Kidney tubule cell (primary cell): ENCODE measurements around the gene LIMA1.
"Not testable (repeated sequence)": the region's sequence is repeated elsewhere in the genome, so short reads cannot be mapped to it uniquely, and the experiment has no call there.

ENCODE experiments used
- DNase-seq: peaks from one replicate; pipeline ENCODE4 v3.0.0-alpha.2; 2018; ENCODE audit warnings: low spot score

LIMA1 gene

GRCh38 chr12:50287271-50287670, 4.0 kb upstream of the LIMA1 start:
- no peak for DNase-seq

GRCh38 chr12:50285253-50285652, 1.9 kb upstream of the LIMA1 start:
- DNase-seq: no peak

- DNase-seq: no peak
These were observed 545 bp downstream of the LIMA1 start for GRCh38 chr12:50282721-50283228.

GRCh38 chr12:50279501-50279900, 3.8 kb downstream of the LIMA1 start:
- DNase-seq: peak; percentile 28

- DNase-seq: peak; percentile 55
These were observed 6.2 kb downstream of the LIMA1 start for GRCh38 chr12:50276912-50277671.

- DNase-seq: no peak
These were observed 7.3 kb downstream of the LIMA1 start for GRCh38 chr12:50276068-50276467.

- peak; percentile 24 for DNase-seq
These were observed 7.8 kb downstream of the LIMA1 start for GRCh38 chr12:50275556-50275955.

GRCh38 chr12:50275127-50275526, 8.2 kb downstream of the LIMA1 start:
- not testable (repeated sequence) for DNase-seq

- peak; percentile 21 for DNase-seq
These were observed 11.5 kb downstream of the LIMA1 start for GRCh38 chr12:50271724-50272247.

GRCh38 chr12:50268482-50268881, 14.8 kb downstream of the LIMA1 start:
- no peak for DNase-seq

- DNase-seq: no peak
These were observed 17.4 kb downstream of the LIMA1 start for GRCh38 chr12:50265770-50266524.

GRCh38 chr12:50263832-50264231, 19.5 kb downstream of the LIMA1 start:
- no peak for DNase-seq

GRCh38 chr12:50261654-50262053, 21.7 kb downstream of the LIMA1 start:
- no peak for DNase-seq

GRCh38 chr12:50258167-50258551, 25.2 kb downstream of the LIMA1 start:
- no peak for DNase-seq

GRCh38 chr12:50257236-50258166, 25.8 kb downstream of the LIMA1 start:
- DNase-seq: peak; percentile 49

- no peak for DNase-seq
These were observed 26.6 kb downstream of the LIMA1 start for GRCh38 chr12:50256761-50257160.

- no peak for DNase-seq
These were observed 30.2 kb downstream of the LIMA1 start for GRCh38 chr12:50252977-50253602.

GRCh38 chr12:50251619-50252252, 31.6 kb downstream of the LIMA1 start:
- no peak for DNase-seq

GRCh38 chr12:50249464-50250182, 33.7 kb downstream of the LIMA1 start:
- DNase-seq: peak; percentile 39

- DNase-seq: no peak
These were observed 34.4 kb downstream of the LIMA1 start for GRCh38 chr12:50248883-50249282.
